GM18951 (cell line): ENCODE results near the gene IL32.

Source experiments
- POLR2A ChIP-seq: IDR thresholded peaks from 4 replicates; pipeline ENCODE4 v1.6.1; 2011; ENCODE audit warnings: mild to moderate bottlenecking; ENCODE audit not compliant: insufficient read length, insufficient read depth; ENCODE audit errors: extremely low read depth
- in situ Hi-C: fragments of 300-500 bp; cut with MboI; formaldehyde crosslinking; loops from one replicate; pipeline ENCODE4 v1.12.0; 2022; ENCODE audit warnings: low sequenced_read_pairs, mixed read lengths, inconsistent platforms; ENCODE audit not compliant: unreplicated experiment

Gene IL32

DNA sequence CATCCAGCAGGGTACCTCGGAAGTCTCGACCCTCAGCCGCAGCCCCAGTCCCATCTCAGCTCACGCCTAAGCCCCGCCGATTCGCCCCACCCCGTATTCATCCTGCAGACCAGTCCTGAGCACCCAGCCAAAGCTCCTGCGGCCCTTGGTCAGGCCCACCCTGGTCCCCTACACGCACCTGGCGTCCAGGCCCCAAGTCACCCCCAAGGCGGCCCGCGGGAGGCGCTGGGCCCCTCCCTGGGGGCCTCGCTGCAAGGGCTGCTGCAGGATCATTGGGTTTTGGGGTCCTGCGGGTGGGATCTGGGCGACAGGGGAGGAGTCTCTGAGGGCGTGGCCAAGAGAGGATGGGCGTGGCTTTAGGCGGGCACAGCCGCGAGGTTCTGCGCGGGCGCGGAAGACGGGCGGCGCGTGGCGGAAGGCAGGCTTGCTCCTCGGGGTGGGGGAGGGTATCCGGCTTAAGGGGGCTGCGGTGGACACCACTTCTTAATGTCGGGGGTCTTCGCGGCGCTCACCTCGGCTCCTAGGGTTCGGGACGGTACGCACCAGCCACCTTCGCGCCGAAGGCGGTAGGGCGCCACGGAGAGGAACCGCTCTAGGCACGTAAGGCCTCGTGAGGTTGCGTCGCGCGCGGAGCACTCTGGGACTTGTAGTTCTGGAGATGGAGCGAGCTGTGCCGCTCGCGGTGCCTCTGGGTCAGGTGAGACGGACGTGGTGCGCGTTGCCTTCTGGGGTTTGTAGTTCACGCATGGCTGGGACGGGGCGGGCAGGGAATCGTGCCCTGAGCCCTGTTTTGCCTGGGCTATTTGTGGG lies 41.6 kb upstream of the IL32 start, which contains the start of the genes HCFC1R1 and THOC6:
Gene HCFC1R1, minus strand, starts transcription at position 274 of the 810 bp plus-strand sequence. Its CDS starts 1 bp downstream, at position 273.
Gene THOC6, plus strand, starts transcription at position 367 of the 810 bp plus-strand sequence. Its CDS starts 292 bp downstream, at position 659.
- in situ Hi-C loops: no loop called here
- peak; percentile 90 for TF ChIP-seq POLR2A

DNA sequence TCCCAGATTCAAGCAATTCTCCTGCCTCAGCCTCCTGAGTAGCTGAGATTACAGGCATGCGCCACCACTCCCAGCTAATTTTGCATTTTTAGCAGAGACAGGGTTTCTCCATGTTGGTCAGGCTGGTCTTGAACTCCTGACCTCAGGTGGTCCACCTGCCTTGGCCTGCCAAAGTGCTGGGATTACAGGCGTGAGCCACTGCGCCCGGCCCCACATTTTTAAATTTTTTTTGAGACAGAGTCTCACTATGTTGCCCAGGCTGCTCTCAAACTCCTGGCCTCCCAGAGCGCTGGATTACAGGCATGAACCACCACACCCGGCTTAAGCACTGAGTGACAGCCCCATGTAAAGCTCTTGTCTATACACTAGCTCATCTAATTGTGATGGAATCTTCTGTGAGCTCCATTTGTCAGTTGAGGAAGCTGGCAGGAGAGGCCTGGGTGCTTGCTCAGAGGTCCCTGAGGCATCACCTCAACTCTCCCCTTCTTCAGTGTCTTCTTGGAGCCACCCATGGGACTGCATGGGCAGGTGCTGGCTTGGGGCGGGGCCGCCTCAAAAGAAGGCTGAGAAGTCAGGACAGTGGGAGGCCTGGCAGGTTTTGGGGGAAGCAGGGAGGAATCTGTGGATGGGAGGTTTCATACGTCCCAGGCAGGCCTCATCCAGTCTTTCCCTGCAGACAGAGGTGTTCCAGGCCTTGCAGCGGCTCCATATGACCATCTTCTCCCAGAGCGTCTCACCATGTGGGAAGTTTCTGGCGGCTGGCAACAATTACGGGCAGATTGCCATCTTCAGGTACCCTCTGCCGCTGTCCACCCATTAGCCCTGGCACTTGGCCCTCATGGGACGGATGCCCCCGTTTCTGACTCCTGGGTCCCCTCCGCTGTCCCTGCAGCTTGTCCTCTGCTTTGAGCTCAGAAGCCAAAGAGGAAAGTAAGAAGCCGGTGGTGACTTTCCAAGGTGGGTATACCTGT lies 40.1 kb upstream of the IL32 start:
- TF ChIP-seq POLR2A: no peak
- in situ Hi-C loops: no loop called here

- in situ Hi-C loops: no loop called here
- TF ChIP-seq POLR2A: no peak
Measured at GRCh38 chr16:3026003-3026378, 39.4 kb upstream of the IL32 start.

DNA sequence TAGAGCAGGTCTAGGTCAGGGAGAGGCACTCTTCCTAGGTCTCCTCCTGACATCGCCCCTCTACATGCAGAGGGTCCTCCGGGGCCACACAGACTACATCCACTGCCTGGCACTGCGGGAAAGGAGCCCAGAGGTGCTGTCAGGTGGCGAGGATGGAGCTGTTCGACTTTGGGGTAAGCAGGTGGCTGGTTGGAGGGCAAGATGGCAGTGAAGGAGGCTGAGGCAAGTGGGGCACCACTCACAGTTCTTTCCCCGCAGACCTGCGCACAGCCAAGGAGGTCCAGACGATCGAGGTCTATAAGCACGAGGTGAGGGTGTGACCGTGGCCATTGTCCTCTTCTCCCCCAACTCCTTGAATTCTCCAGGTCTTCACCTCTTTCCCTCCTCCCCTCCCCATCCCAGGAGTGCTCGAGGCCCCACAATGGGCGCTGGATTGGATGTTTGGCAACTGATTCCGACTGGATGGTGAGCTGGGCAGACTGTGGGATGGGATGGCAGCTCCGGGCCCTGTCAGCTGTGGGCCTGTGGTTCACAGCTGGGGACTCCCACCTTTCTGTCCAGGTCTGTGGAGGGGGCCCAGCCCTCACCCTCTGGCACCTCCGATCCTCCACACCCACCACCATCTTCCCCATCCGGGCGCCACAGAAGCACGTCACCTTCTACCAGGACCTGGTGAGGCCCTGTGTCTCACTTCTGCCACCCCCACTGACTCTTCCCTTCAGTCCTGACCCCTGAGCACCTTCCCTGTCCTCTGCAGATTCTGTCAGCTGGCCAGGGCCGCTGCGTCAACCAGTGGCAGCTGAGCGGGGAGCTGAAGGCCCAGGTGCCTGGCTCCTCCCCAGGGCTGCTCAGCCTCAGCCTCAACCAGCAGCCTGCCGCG lies 38.6 kb upstream of the IL32 start:
- in situ Hi-C loops: no loop called here
- no peak for TF ChIP-seq POLR2A

GRCh38 chr16:3027489-3027795 lies 38.0 kb upstream of the IL32 start:
- in situ Hi-C loops: no loop called here
- no peak for TF ChIP-seq POLR2A

DNA sequence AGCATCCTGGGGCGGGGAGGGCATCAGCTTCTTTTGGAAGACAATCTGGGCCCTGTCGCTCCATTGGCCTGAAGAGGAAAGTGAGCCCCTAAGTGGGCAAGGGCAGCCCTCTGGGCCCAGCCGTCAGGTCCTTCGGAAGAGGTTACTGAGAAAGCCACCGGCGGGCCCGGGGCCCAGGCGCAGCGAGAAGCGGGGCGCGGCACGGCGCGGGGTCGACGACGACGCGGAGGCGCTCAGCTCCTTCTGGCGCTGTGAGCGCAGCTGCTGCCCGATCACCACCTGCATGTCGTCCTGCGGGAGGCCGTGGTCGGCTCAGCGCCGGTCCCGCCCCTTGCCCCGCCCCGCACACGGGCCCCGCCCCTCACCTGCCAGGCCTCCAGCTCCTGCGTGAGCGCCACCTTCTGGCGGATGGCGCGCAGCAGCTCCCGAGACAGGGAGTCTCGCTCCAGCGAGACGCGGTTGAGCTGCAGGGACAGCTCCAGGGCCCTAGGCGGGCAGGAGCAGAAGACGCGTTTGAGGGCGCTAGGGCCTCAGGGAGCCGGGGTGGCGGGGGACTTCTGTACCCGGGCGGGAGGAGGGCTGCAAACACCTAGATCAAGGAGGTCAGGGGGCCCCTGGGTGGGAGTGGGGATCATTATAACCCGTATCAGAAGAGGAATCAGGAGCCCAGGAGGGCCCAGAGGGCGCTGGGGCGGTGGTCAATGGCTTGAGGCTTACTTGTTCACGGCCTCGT lies 37.3 kb upstream of the IL32 start:
- TF ChIP-seq POLR2A: peak; percentile 8
- in situ Hi-C loops: no loop called here

DNA sequence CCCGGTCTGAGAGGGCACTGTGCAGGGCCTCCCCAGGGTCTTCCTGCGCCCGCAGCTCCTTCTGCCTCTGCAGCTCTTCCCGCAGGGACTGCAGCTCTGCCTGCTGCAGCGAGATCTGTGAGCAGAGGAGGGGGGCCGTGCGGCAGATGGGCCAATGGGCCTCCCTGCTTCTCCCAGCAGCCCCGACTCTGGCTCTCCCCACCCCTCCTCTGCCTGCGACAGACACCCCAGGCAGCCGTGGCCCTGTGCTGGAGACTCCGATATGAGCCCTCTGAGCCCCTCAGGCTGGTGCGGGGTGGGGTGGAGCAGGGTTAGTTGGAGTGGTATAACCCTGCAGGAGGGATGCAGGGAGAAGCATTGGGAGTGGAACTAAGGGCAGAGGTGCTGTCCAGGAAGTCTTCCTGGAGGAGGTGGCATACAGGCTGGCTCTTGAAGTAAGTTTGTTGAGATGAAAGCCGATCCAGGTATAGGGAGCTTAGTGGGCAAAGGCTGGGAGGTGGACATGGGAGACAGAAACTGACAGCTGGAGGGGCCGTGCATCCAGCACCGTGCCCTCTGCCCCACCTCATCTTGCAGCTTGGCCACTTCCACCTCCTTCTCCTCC lies 36.6 kb upstream of the IL32 start:
- no peak for TF ChIP-seq POLR2A
- in situ Hi-C loops: no loop called here

GRCh38 chr16:3029491-3030221 lies 35.8 kb upstream of the IL32 start:
- no peak for TF ChIP-seq POLR2A
- in situ Hi-C loops: no loop called here

DNA sequence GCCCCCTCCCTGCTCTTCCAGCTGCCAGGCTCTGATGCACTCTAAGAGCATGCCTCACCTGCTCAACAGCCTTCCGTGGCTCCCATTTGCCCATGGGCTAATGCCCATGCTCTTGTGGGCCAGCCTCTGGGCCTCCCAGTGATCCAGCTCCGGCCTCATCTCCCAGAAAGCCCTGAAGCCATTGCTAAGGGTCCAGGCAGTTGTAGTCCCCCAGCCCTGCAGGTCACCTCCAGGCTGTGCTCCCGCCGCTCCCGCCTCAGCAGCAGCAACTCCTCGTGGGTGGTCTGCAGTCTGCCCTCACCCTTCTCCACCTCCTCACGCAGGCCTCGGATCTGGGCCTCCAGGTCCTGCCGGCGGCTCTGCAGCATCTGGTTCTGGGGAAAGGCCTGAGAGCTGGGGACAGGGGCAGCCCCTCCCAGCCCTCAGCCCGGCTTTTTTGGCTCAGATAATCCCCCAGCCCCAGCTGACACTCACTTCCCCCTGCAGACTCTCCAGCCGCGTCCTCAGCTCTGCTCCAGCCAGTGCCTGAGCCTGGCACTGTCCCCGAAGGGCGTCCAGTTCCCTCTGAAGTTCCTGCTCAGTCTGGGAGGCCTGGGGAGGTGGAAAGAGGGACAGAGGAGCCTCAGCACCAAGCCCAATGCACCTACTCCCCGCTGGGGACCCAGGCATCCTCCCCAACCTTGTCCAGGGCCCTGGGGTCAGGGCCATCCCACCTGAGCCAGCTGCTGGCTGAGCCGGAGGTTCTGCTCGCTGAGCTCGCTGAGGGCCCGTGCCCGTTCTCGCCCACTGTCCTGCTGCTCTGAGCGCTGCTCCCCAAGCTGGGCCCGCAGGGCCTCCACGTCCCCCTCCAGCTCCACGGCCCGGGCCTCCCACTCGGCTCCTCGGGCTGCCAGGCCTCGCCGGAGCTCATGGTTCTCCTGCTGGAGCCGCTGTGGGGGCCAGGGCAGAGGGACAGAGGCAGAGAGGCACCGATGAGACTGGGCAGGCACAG lies 34.9 kb upstream of the IL32 start:
- TF ChIP-seq POLR2A: no peak
- in situ Hi-C loops: no loop called here

DNA sequence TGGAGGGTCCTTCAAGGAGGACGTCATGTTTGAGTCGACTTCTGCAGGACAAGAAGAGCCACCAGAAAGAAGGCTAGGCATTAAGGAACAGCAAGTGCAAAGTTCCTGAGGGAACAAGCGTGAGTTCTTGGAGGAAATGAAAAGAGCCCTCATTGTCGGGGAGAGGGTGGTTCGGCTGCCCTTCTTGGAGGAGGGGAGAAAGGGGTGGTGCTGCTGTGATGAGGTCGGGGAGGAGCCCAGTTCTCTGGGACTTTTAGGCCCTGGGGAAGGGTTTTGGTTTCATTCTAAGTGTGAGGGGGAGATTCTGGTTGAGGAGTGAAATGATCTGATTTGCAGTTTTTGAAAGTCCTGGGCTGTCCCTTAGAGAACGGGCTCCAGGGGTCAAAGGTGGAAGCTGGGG lies 32.8 kb upstream of the IL32 start:
- TF ChIP-seq POLR2A: no peak
- in situ Hi-C loops: no loop called here

DNA sequence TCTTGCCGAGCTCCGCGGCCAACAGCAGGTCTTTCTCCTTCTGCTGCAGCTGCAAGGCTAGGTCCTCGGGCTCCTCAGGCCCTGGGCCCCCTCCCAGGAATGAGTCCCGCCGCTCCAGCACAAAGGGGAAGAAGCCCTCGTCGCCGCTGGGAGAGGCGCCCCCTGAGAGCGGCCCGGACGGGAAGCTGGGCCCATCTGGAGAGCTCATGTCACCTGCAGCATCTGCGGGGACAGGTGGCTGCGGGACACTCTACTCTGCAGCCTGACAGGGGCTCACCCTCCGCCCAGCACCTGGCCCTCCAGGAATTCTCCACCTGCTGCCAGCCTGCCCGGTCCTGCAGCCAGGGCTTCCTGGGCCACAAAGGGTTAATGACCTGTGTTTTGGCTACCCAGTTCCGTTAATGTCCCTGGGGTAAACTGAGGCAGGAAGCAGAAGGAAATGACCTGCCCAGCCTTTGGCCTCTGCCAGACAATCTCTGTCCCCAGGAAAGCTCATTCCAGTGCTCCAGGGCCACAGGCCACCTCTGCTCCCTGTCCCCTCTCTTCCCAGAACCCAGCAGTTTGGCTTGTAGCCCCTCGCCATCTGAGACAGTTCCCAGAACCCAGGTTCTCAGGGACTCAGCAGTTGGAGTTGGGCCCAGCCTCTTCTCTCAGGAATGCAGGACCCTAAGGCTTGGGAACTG lies 30.0 kb upstream of the IL32 start:
- in situ Hi-C loops: no loop called here
- no peak for TF ChIP-seq POLR2A
